Caco-2 (cell line): ENCODE results near the gene COMMD8. TPM values are rescaled to one million over a fixed set of nuclear protein-coding genes. Genes with fewer than 3 reads are reported as not detected.

Experiments used
- BruUV-seq: library from RNA; stranded (reverse); fragments of 400-500 nt; replicated peaks from 2 replicates; lab custom pipeline; 2021; lab: Mats Ljungman, UMichigan
- CTCF ChIA-PET: fragments of 300-600 bp; sonication (Branson Sonifier 250); formaldehyde crosslinking; loops from one replicate; lab custom pipeline; 2022; ENCODE audit warnings: antibody characterized with exemption; lab: Charles Lee
- POLR2A ChIA-PET: fragments of 300-600 bp; sonication (Branson Sonifier 250); formaldehyde crosslinking; loops from one replicate; lab custom pipeline; 2022; ENCODE audit warnings: antibody characterized with exemption; lab: Charles Lee
- DNase-seq, 2 experiments: peaks; one replicate each; pipeline versions ENCODE4 v3.0.0 to v3.0.0-alpha.2; 2020 to 2022
- H3K27me3 ChIP-seq: replicated peaks from 2 replicates; pipeline ENCODE4 v1.6.0; 2011; ENCODE audit warnings: low read length; ENCODE audit not compliant: control insufficient read depth, insufficient read depth
- H3K36me3 ChIP-seq: 2 replicates; pipeline ENCODE4 v1.5.1; 2011; ENCODE audit warnings: low read length; ENCODE audit not compliant: control insufficient read depth, insufficient read depth
- H3K4me1 ChIP-seq: fragments of 250-450 bp; sonication (Bioruptor Pico); 2 replicates; pipeline ENCODE4 v1.5.1; 2020; ENCODE audit warnings: mild to moderate bottlenecking
- H3K4me3 ChIP-seq: 2 replicates; pipeline ENCODE4 v1.5.1; 2011; ENCODE audit warnings: low read depth, mild to moderate bottlenecking, control low read depth, low read length
- H3K9me3 ChIP-seq: fragments of 250-450 bp; sonication (Bioruptor Pico); 2 replicates; pipeline ENCODE4 v1.5.1; 2020; ENCODE audit warnings: mild to moderate bottlenecking, moderate library complexity
- H3K27ac Mint-ChIP-seq: one replicate; pipeline ENCODE4 v1.8.0; 2022; ENCODE audit warnings: mixed read lengths; ENCODE audit not compliant: unreplicated experiment
- H3K27me3 Mint-ChIP-seq: one replicate; pipeline ENCODE4 v1.8.0; 2022; ENCODE audit warnings: mixed read lengths; ENCODE audit not compliant: insufficient read depth, unreplicated experiment
- H3K36me3 Mint-ChIP-seq: one replicate; pipeline ENCODE4 v1.8.0; 2022; ENCODE audit warnings: mild to moderate bottlenecking, mixed read lengths; ENCODE audit not compliant: insufficient read depth, unreplicated experiment
- H3K4me1 Mint-ChIP-seq: one replicate; pipeline ENCODE4 v1.8.0; 2022; ENCODE audit warnings: low read depth, mixed read lengths; ENCODE audit not compliant: unreplicated experiment
- H3K4me3 Mint-ChIP-seq: one replicate; pipeline ENCODE4 v1.8.0; 2022; ENCODE audit warnings: mild to moderate bottlenecking, moderate library complexity, mixed read lengths; ENCODE audit not compliant: unreplicated experiment
- H3K9me3 Mint-ChIP-seq: one replicate; pipeline ENCODE4 v1.8.0; 2022; ENCODE audit warnings: mixed read lengths; ENCODE audit not compliant: unreplicated experiment
- CTCF ChIP-seq, 2 experiments: fragments of 200-600 bp in 1 of 2; IDR thresholded peaks; 1 replicate in 1 of 2; 2 replicates in 1 of 2; pipeline versions ENCODE4 v1.5.1 to v1.8.0; 2011 to 2022; ENCODE audit warnings: antibody characterized with exemption in 1 of 2, control low read depth in 1 of 2, inconsistent platforms in 1 of 2, low read depth in 1 of 2, low read length in 1 of 2, mild to moderate bottlenecking in 1 of 2, moderate library complexity in 1 of 2; ENCODE audit not compliant: insufficient read depth in 1 of 2, severe bottlenecking in 1 of 2, unreplicated experiment in 1 of 2
- intact Hi-C: fragments of 100-400 bp; cut with micrococcal nuclease; formaldehyde crosslinking; loops from one replicate; pipeline ENCODE4 v1.10.0; 2022; ENCODE audit not compliant: unreplicated experiment
- total RNA-seq: library from RNA; stranded (reverse); gene quantifications from 2 replicates; pipeline ENCODE4 v1.2.3, GENCODE V29; 2022

COMMD8 gene
- total RNA-seq, 1 experiment from 2014 or later = 38.8 TPM

DNA sequence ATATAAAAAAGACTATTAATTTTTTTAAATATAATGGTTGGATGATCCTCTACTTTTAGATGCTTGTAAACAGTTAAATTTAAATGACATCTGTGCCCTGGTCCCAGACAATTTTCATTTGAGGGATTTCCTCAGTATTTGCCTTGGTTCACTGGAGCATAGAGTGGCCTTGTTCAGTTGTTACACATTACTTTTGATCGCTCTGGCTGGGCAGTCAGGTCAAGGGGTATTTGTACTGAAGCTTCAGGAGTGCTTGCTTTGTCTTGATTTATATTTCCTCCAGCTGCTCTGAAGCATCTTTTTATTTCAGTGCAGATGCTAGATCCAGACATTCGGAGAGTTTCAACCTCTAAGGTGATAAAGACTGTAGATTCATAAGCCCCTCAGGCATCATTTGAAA is 50.0 kb downstream of the COMMD8 start:
- ChIA-PET POLR2A (no interaction called here), CTCF (no interaction called here)
- Histone ChIP-seq H3K4me1 (peaks cover 15% of the 10 kb centered on the region), H3K36me3 (no peaks in the 10 kb centered on the region), H3K27me3 (no peaks in the 10 kb centered on the region), H3K4me3 (no peak overlapping the region), H3K9me3 (no peaks in the 10 kb centered on the region)
- Mint-ChIP-seq H3K4me3 (no peak overlapping the region), H3K9me3 (peaks cover 14% of the 10 kb centered on the region), H3K27me3 (no peaks in the 10 kb centered on the region), H3K27ac (no peak overlapping the region), H3K4me1 (no peaks in the 10 kb centered on the region), H3K36me3 (no peaks in the 10 kb centered on the region)
- no peak for TF ChIP-seq CTCF (IDR thresholded peaks at IDR 0.05; ENCODE audit: insufficient read depth in 1 of 2, low read depth in 1 of 2, low read length in 1 of 2, severe bottlenecking in 1 of 2, unreplicated experiment in 1 of 2)
- BruUV-seq = no TSS peak
- DNase-seq = no peak
- intact Hi-C loops = no loop called here

DNA sequence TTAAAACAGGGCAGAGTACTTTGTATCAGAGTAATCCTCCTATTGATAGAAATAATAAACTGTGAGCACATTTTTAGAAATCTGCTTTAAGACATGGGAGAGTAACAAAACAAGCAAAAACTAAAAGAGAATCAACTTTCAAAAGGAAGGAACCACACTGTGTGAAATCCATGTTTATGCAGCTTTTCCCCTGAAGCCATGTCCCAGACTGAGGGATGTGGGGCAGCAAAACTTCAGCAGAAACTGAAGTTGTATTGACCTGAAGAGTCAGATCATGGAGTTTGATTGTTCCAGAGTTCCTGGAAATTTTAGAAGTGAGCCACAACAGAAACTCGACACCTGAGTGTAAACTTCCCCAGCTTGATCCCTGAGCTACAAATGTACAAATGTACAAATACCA is 53.2 kb downstream of the COMMD8 start:
- no peaks in the 10 kb centered on the region for H3K27me3 Mint-ChIP-seq
- DNase-seq = no peak
- POLR2A ChIA-PET = no interaction called here
- H3K4me1 Mint-ChIP-seq = no peaks in the 10 kb centered on the region
- no peak for TF ChIP-seq CTCF (IDR thresholded peaks at IDR 0.05; ENCODE audit: insufficient read depth in 1 of 2, low read depth in 1 of 2, low read length in 1 of 2, severe bottlenecking in 1 of 2, unreplicated experiment in 1 of 2)
- no TSS peak for BruUV-seq
- no peaks in the 10 kb centered on the region for H3K9me3 Mint-ChIP-seq
- CTCF ChIA-PET = no interaction called here
- no peak overlapping the region for H3K27ac Mint-ChIP-seq
- intact Hi-C loops = no loop called here
- Histone ChIP-seq H3K9me3 (no peaks in the 10 kb centered on the region), H3K4me1 (peaks cover 9% of the 10 kb centered on the region), H3K4me3 (no peak overlapping the region), H3K36me3 (no peaks in the 10 kb centered on the region), H3K27me3 (no peaks in the 10 kb centered on the region)
- no peak overlapping the region for H3K4me3 Mint-ChIP-seq
- no peaks in the 10 kb centered on the region for H3K36me3 Mint-ChIP-seq

DNA sequence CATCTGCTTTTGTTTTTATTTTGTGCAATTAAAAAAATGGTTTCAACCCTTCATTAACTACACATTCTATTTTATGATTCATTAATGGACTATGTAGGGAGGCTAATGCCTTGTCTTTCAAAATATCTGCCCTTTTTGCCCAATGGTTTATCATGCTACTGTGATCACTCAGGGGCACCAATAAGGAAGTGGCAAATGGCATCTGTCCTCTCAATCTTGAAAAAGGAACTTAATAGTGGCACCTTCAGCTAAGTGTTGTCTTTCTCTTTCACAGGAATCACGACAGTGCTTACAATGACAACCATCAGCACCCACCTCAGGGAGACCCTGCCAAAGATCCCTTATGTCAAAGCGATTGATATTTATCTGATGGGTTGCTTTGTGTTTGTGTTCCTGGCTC is 57.1 kb downstream of the COMMD8 start:
- Histone ChIP-seq H3K4me1 (no peaks in the 10 kb centered on the region), H3K9me3 (no peaks in the 10 kb centered on the region), H3K27me3 (no peaks in the 10 kb centered on the region), H3K36me3 (no peaks in the 10 kb centered on the region), H3K4me3 (no peak overlapping the region)
- H3K9me3 Mint-ChIP-seq = no peaks in the 10 kb centered on the region
- POLR2A ChIA-PET = no interaction called here
- intact Hi-C loops = no loop called here
- no peaks in the 10 kb centered on the region for H3K36me3 Mint-ChIP-seq
- CTCF ChIA-PET = no interaction called here
- DNase-seq = no peak
- no peaks in the 10 kb centered on the region for H3K4me1 Mint-ChIP-seq
- no peak overlapping the region for H3K27ac Mint-ChIP-seq
- BruUV-seq = no TSS peak
- no peaks in the 10 kb centered on the region for H3K27me3 Mint-ChIP-seq
- no peak overlapping the region for H3K4me3 Mint-ChIP-seq
- no peak for TF ChIP-seq CTCF (IDR thresholded peaks at IDR 0.05; ENCODE audit: insufficient read depth in 1 of 2, low read depth in 1 of 2, low read length in 1 of 2, severe bottlenecking in 1 of 2, unreplicated experiment in 1 of 2)

Other genes starting within 250 kb of the COMMD8 start
- gene ATP10D, start 21.6 kb upstream of the COMMD8 start, total RNA-seq = 44.5 and 50.9 TPM in 2 replicates